ENCODE measurements around the gene DENND1B. TPM values are rescaled to one million over a fixed set of nuclear protein-coding genes. Genes with fewer than 3 reads are reported as not detected.

DENND1B gene
- total and polyA plus RNA-seq, 2 donors (not counting 1 experiment from before 2014, with no cell fraction given), result 5.5 to 8.4 TPM

- Histone ChIP-seq H4K20me1 (ENCODE audit: control insufficient read depth, extremely low read depth, insufficient read depth, low read length) (no peaks in the 10 kb centered on the region), H3K36me3 (ENCODE audit: control insufficient read depth, insufficient read depth, low read length) (no peaks in the 10 kb centered on the region), H3K4me2 (ENCODE audit: extremely low read depth, insufficient read depth, low read length) (no peak overlapping the region), H3K9me3 (ENCODE audit: control insufficient read depth, insufficient read depth, low read depth, low read length) (no peaks in the 10 kb centered on the region), H3K4me3 (replicated peaks in 1 of 4; ENCODE audit: control extremely low read depth in 1 of 4, insufficient read depth in 1 of 4, low read depth in 3 of 4, low read length in 4 of 4) (no peak overlapping the region), H3K9ac (ENCODE audit: insufficient read depth, low read length) (no peak overlapping the region), H3K27me3 (ENCODE audit: control insufficient read depth, insufficient read depth, low read length) (no peaks in the 10 kb centered on the region), H3K27ac (ENCODE audit: insufficient read depth, low read length) (no peak overlapping the region), H2AFZ (ENCODE audit: low read length) (no peak overlapping the region), H3K4me1 (ENCODE audit: control insufficient read depth, extremely low read depth, insufficient read depth, low read length) (no peaks in the 10 kb centered on the region), H3K79me2 (ENCODE audit: control insufficient read depth, insufficient read depth, low read length) (no peaks in the 10 kb centered on the region)
- no peak for TF ChIP-seq EZH2 (IDR thresholded peaks at IDR 0.05; ENCODE audit: low read length, missing control alignments)
- TF ChIP-seq CTCF (conservative IDR thresholded peaks at IDR 0.05 in 1 of 2, IDR thresholded peaks at IDR 0.05 in 1 of 2; ENCODE audit: low read depth in 1 of 2, low read length in 2 of 2), result no peak
- no peak for DNase-seq (ENCODE audit: low read depth in 2 of 2)
Observed at GRCh38 chr1:197743578-197743977, 31.7 kb downstream of the DENND1B start.

GRCh38 chr1:197740992-197741391 lies 34.3 kb downstream of the DENND1B start:
- H3K4me2 ChIP-seq (ENCODE audit: extremely low read depth, insufficient read depth, low read length), result no peak overlapping the region
- TF ChIP-seq CTCF (conservative IDR thresholded peaks at IDR 0.05 in 1 of 2, IDR thresholded peaks at IDR 0.05 in 1 of 2; ENCODE audit: low read depth in 1 of 2, low read length in 2 of 2), result no peak
- TF ChIP-seq EZH2 (IDR thresholded peaks at IDR 0.05; ENCODE audit: low read length, missing control alignments), result no peak
- DNase-seq (ENCODE audit: low read depth in 2 of 2), result no peak

GRCh38 chr1:197738927-197739326 lies 36.4 kb downstream of the DENND1B start:
- H4K20me1 ChIP-seq (ENCODE audit: control insufficient read depth, extremely low read depth, insufficient read depth, low read length), result no peaks in the 10 kb centered on the region
- no peak for DNase-seq (ENCODE audit: low read depth in 2 of 2)
- H3K79me2 ChIP-seq (ENCODE audit: control insufficient read depth, insufficient read depth, low read length), result no peaks in the 10 kb centered on the region
- H3K9ac ChIP-seq (ENCODE audit: insufficient read depth, low read length), result no peak overlapping the region
- H3K4me1 ChIP-seq (ENCODE audit: control insufficient read depth, extremely low read depth, insufficient read depth, low read length), result no peaks in the 10 kb centered on the region
- no peak overlapping the region for H2AFZ ChIP-seq (ENCODE audit: low read length)
- H3K27me3 ChIP-seq (ENCODE audit: control insufficient read depth, insufficient read depth, low read length), result no peaks in the 10 kb centered on the region
- no peak overlapping the region for H3K4me3 ChIP-seq (replicated peaks in 1 of 4; ENCODE audit: control extremely low read depth in 1 of 4, insufficient read depth in 1 of 4, low read depth in 3 of 4, low read length in 4 of 4)
- no peaks in the 10 kb centered on the region for H3K9me3 ChIP-seq (ENCODE audit: control insufficient read depth, insufficient read depth, low read depth, low read length)
- H3K36me3 ChIP-seq (ENCODE audit: control insufficient read depth, insufficient read depth, low read length), result no peaks in the 10 kb centered on the region
- no peak for TF ChIP-seq EZH2 (IDR thresholded peaks at IDR 0.05; ENCODE audit: low read length, missing control alignments)
- no peak for TF ChIP-seq CTCF (conservative IDR thresholded peaks at IDR 0.05 in 1 of 2, IDR thresholded peaks at IDR 0.05 in 1 of 2; ENCODE audit: low read depth in 1 of 2, low read length in 2 of 2)
- H3K27ac ChIP-seq (ENCODE audit: insufficient read depth, low read length), result no peak overlapping the region
- no peak overlapping the region for H3K4me2 ChIP-seq (ENCODE audit: extremely low read depth, insufficient read depth, low read length)

More at GRCh38 chr1:197740992-197741391, 34.3 kb downstream of the DENND1B start:
- H3K79me2 ChIP-seq (ENCODE audit: control insufficient read depth, insufficient read depth, low read length), result no peaks in the 10 kb centered on the region
- H3K27ac ChIP-seq (ENCODE audit: insufficient read depth, low read length), result no peak overlapping the region
- H2AFZ ChIP-seq (ENCODE audit: low read length), result no peak overlapping the region
- no peaks in the 10 kb centered on the region for H3K4me1 ChIP-seq (ENCODE audit: control insufficient read depth, extremely low read depth, insufficient read depth, low read length)
- H4K20me1 ChIP-seq (ENCODE audit: control insufficient read depth, extremely low read depth, insufficient read depth, low read length), result no peaks in the 10 kb centered on the region
- H3K36me3 ChIP-seq (ENCODE audit: control insufficient read depth, insufficient read depth, low read length), result no peaks in the 10 kb centered on the region
- no peak overlapping the region for H3K9ac ChIP-seq (ENCODE audit: insufficient read depth, low read length)
- no peaks in the 10 kb centered on the region for H3K9me3 ChIP-seq (ENCODE audit: control insufficient read depth, insufficient read depth, low read depth, low read length)
- no peaks in the 10 kb centered on the region for H3K27me3 ChIP-seq (ENCODE audit: control insufficient read depth, insufficient read depth, low read length)
- no peak overlapping the region for H3K4me3 ChIP-seq (replicated peaks in 1 of 4; ENCODE audit: control extremely low read depth in 1 of 4, insufficient read depth in 1 of 4, low read depth in 3 of 4, low read length in 4 of 4)

Data from fibroblast of lung (primary cell).